ENCODE results near the gene SRPK2. TPM values are rescaled to one million over a fixed set of nuclear protein-coding genes. Genes with fewer than 3 reads are reported as not detected.
"Not testable (repeated sequence)": the region's sequence is repeated elsewhere in the genome, so short reads cannot be mapped to it uniquely, and the experiment has no call there.

SRPK2 gene
- total RNA-seq, 2 donors from 2014 or later = 60.3 to 76.2 TPM

DNA sequence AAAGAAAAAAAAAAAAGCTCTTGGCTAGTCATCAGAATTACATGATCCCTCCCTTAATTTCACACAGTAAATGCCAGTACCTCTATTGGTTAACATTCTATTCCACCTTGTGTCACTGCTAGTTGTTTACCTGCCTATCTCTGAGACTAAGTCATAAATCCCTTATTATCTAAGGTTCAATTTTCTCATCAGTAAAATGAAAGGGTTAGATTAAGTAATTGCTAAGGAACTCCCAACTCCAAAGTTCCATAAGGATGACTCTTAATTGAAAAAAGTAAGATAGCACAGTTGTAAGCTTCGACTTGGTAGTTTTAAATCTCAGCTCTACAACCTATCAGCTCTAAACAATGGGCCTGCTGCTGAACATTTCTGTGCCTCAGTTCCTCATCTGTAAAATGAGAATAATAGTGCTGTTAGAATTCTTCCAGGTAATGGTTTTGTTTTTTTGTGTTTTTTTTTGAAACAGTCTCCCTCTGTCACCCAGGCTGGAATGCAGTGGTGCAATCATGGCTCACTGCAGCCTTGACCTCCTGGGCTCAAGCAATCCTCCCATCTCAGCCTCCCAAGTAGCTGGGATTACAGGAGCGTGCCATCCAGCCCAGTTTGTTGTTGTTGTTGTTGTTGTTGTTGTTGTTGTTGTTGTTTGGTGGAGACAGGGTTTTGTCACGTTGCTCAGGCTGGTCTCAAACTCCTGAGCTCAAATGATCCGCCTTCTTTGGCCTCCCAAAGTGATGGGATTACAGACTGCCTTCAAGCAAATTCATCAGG is 35.6 kb downstream of the SRPK2 start:
- H3K27ac Mint-ChIP-seq = peak overlapping the region; percentile 7
- H3K27me3 Mint-ChIP-seq (ENCODE audit: insufficient read depth) = peaks cover 10% of the 10 kb centered on the region
- H3K36me3 Mint-ChIP-seq (ENCODE audit: low read depth) = no peaks in the 10 kb centered on the region
- TF ChIP-seq, protein P1, sequence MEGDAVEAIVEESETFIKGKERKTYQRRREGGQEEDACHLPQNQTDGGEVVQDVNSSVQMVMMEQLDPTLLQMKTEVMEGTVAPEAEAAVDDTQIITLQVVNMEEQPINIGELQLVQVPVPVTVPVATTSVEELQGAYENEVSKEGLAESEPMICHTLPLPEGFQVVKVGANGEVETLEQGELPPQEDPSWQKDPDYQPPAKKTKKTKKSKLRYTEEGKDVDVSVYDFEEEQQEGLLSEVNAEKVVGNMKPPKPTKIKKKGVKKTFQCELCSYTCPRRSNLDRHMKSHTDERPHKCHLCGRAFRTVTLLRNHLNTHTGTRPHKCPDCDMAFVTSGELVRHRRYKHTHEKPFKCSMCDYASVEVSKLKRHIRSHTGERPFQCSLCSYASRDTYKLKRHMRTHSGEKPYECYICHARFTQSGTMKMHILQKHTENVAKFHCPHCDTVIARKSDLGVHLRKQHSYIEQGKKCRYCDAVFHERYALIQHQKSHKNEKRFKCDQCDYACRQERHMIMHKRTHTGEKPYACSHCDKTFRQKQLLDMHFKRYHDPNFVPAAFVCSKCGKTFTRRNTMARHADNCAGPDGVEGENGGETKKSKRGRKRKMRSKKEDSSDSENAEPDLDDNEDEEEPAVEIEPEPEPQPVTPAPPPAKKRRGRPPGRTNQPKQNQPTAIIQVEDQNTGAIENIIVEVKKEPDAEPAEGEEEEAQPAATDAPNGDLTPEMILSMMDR (conservative IDR thresholded peaks at IDR 0.05) = no peak
- no peaks in the 10 kb centered on the region for H3K9me3 Mint-ChIP-seq
- H3K36me3 ChIP-seq (ENCODE audit: control insufficient read depth, insufficient read depth, low read length) = no peaks in the 10 kb centered on the region
- no peaks in the 10 kb centered on the region for H3K9me3 ChIP-seq (ENCODE audit: control insufficient read depth, low read length)
- H3K27me3 ChIP-seq (ENCODE audit: control insufficient read depth, insufficient read depth, low read length, poor library complexity, severe bottlenecking) = peaks cover 6% of the 10 kb centered on the region
- no peak overlapping the region for H3K9ac ChIP-seq (ENCODE audit: extremely low read depth, low read length, poor library complexity, severe bottlenecking)
- no peak overlapping the region for H3K4me3 Mint-ChIP-seq
- 91 to 95% methylated on average over 3 to 4 of the region's 4 CpGs for WGBS, 2 experiments (ENCODE audit: insufficient coverage in 1 of 2, insufficient read length in 1 of 2)
- no peak overlapping the region for H3K27ac ChIP-seq (ENCODE audit: low read depth, low read length)
- H3K4me3 ChIP-seq (ENCODE audit: low read length) = no peak overlapping the region
- peaks cover 33% of the 10 kb centered on the region for H3K4me1 Mint-ChIP-seq
- H3K4me1 ChIP-seq (ENCODE audit: control insufficient read depth, insufficient read depth, low read length) = peaks cover 3% of the 10 kb centered on the region
- no peak for DNase-seq

DNA sequence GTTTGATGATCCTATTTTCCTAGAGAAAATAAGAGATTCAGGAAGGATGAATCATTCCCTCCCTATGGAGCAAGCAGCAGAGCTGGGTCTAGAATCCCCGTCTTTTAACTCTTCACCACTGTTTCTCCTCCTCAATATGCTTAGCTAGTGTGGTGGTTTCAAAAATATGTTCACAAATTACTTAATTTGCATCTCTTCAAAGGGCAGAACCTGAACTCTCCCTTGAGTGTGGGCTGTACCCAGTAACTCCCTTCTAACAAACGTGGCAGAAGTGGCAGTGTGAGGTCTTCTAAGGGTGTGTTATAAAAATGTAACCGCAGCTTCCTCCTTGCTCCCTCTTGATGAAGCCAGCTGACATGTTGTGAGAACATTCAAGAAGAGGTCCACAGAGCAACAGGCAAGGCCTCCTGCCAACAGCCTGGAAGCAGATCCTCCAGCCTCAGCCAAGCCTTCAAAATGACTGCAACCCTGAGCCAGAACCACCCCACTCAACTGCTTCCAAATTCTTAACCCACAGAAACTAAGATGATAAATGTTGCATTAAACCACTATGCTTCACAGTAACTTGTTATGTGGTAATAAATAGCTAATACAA is 36.6 kb downstream of the SRPK2 start:
- peaks cover 10% of the 10 kb centered on the region for H3K27me3 Mint-ChIP-seq (ENCODE audit: insufficient read depth)
- Histone ChIP-seq H3K4me1 (ENCODE audit: control insufficient read depth, insufficient read depth, low read length) (peaks cover 3% of the 10 kb centered on the region), H3K9me3 (ENCODE audit: control insufficient read depth, low read length) (no peaks in the 10 kb centered on the region), H3K9ac (ENCODE audit: extremely low read depth, low read length, poor library complexity, severe bottlenecking) (no peak overlapping the region), H3K27ac (ENCODE audit: low read depth, low read length) (no peak overlapping the region), H3K36me3 (ENCODE audit: control insufficient read depth, insufficient read depth, low read length) (no peaks in the 10 kb centered on the region), H3K4me3 (ENCODE audit: low read length) (no peak overlapping the region), H3K27me3 (ENCODE audit: control insufficient read depth, insufficient read depth, low read length, poor library complexity, severe bottlenecking) (peaks cover 6% of the 10 kb centered on the region)
- peaks cover 33% of the 10 kb centered on the region for H3K4me1 Mint-ChIP-seq
- no peak for DNase-seq
- no peak overlapping the region for H3K27ac Mint-ChIP-seq
- H3K9me3 Mint-ChIP-seq = no peaks in the 10 kb centered on the region
- 80 to 100% methylated on average over 1 to 3 of the region's 3 CpGs for WGBS, 2 experiments (ENCODE audit: insufficient coverage in 1 of 2, insufficient read length in 1 of 2)
- H3K4me3 Mint-ChIP-seq = no peak overlapping the region
- no peaks in the 10 kb centered on the region for H3K36me3 Mint-ChIP-seq (ENCODE audit: low read depth)
- TF ChIP-seq, protein P1 (conservative IDR thresholded peaks at IDR 0.05) = no peak

DNA sequence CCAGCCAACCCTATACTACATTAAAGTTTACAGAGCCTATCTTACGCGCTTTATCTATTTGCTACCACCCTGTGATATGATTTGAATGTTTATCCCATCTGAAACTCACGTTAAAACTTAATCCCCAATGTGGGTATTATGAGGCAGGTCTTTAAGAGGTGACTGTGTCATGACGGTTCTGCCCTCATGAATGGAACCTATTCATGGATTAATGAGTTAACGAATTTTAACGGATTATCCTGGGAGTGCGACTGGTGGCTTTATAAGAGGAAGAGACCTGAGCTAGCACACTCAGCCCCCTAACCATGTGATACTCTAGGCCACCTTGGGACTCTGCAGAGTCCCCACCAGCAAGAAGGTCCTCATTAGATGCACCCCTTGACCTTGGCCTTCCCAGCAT is 37.8 kb downstream of the SRPK2 start:
- no peak overlapping the region for H3K27ac Mint-ChIP-seq
- 76 to 77% methylated on average over 5 to 7 of the region's 7 CpGs for WGBS, 2 experiments (ENCODE audit: insufficient coverage in 1 of 2, insufficient read length in 1 of 2)

DNA sequence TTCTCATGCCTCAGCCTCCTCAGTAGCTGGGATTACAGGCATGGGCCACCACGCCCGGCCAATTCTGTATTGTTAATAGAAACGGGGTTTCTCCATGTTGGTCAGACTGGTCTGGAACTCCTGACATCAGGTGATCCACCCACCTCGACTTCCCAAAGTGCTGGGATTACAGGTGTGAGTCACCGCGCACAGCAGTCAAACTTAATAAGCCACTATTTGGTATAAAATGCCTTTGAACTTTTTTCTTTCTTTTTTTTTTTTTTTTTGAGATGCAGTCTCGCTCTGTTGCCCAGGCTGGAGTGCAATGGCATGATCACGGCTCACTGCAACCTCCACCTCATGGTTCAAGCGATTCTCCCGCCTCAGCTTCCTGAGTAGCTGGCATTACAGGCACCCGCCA is 40.5 kb downstream of the SRPK2 start:
- 86 to 95% methylated on average over 9 to 11 of the region's 11 CpGs for WGBS, 2 experiments (ENCODE audit: insufficient coverage in 1 of 2, insufficient read length in 1 of 2)
- DNase-seq; H3K4me3 Mint-ChIP-seq; H3K4me3 ChIP-seq (ENCODE audit: low read length); H3K27ac ChIP-seq (ENCODE audit: low read depth, low read length); H3K27me3 Mint-ChIP-seq (ENCODE audit: insufficient read depth); H3K9ac ChIP-seq (ENCODE audit: extremely low read depth, low read length, poor library complexity, severe bottlenecking); H3K27me3 ChIP-seq (ENCODE audit: control insufficient read depth, insufficient read depth, low read length, poor library complexity, severe bottlenecking); H3K9me3 ChIP-seq (ENCODE audit: control insufficient read depth, low read length); H3K9me3 Mint-ChIP-seq; H3K36me3 ChIP-seq (ENCODE audit: control insufficient read depth, insufficient read depth, low read length); H3K4me1 ChIP-seq (ENCODE audit: control insufficient read depth, insufficient read depth, low read length); H3K36me3 Mint-ChIP-seq (ENCODE audit: low read depth); H3K27ac Mint-ChIP-seq: not testable (repeated sequence)
- peaks cover 30% of the 10 kb centered on the region for H3K4me1 Mint-ChIP-seq

More for the DNA sequence above, 37.8 kb downstream of the SRPK2 start:
- no peak overlapping the region for H3K4me3 Mint-ChIP-seq
- TF ChIP-seq, protein P1 (conservative IDR thresholded peaks at IDR 0.05) = no peak
- peaks cover 35% of the 10 kb centered on the region for H3K4me1 Mint-ChIP-seq
- no peaks in the 10 kb centered on the region for H3K36me3 ChIP-seq (ENCODE audit: control insufficient read depth, insufficient read depth, low read length)
- H3K9me3 ChIP-seq (ENCODE audit: control insufficient read depth, low read length) = no peaks in the 10 kb centered on the region
- peaks cover 6% of the 10 kb centered on the region for H3K27me3 ChIP-seq (ENCODE audit: control insufficient read depth, insufficient read depth, low read length, poor library complexity, severe bottlenecking)
- H3K27me3 Mint-ChIP-seq (ENCODE audit: insufficient read depth) = peaks cover 10% of the 10 kb centered on the region
- H3K9me3 Mint-ChIP-seq = no peaks in the 10 kb centered on the region
- no peak overlapping the region for H3K27ac ChIP-seq (ENCODE audit: low read depth, low read length)
- no peak for DNase-seq
- no peaks in the 10 kb centered on the region for H3K36me3 Mint-ChIP-seq (ENCODE audit: low read depth)
- H3K4me1 ChIP-seq (ENCODE audit: control insufficient read depth, insufficient read depth, low read length) = peaks cover 3% of the 10 kb centered on the region
- H3K4me3 ChIP-seq (ENCODE audit: low read length) = no peak overlapping the region
- no peak overlapping the region for H3K9ac ChIP-seq (ENCODE audit: extremely low read depth, low read length, poor library complexity, severe bottlenecking)
